HL-60 (cell line): Measurements from ENCODE around the gene TBC1D22A.

Experiments
- GABPA ChIP-seq: IDR thresholded peaks from 2 replicates; pipeline ENCODE4 v1.6.1; 2012; ENCODE audit warnings: low read depth
- POLR2AphosphoS5 ChIP-seq: IDR thresholded peaks from 2 replicates; pipeline ENCODE4 v1.6.1; 2012; ENCODE audit warnings: low read depth
- SPI1 ChIP-seq: IDR thresholded peaks from 2 replicates; pipeline ENCODE4 v1.6.1; 2012; ENCODE audit warnings: low read depth, mild to moderate bottlenecking, borderline replicate concordance
- TF ChIP-seq, protein P1 (sequence below): IDR thresholded peaks from 2 replicates; pipeline ENCODE4 v1.6.1; 2012; ENCODE audit warnings: low read depth; ENCODE audit not compliant: insufficient replicate concordance
- TF ChIP-seq, protein P2 (sequence below): IDR thresholded peaks from one replicate; pipeline ENCODE4 v1.5.1; 2011; ENCODE audit warnings: low read length, control low read depth, inconsistent platforms; ENCODE audit not compliant: insufficient read depth

DNA sequence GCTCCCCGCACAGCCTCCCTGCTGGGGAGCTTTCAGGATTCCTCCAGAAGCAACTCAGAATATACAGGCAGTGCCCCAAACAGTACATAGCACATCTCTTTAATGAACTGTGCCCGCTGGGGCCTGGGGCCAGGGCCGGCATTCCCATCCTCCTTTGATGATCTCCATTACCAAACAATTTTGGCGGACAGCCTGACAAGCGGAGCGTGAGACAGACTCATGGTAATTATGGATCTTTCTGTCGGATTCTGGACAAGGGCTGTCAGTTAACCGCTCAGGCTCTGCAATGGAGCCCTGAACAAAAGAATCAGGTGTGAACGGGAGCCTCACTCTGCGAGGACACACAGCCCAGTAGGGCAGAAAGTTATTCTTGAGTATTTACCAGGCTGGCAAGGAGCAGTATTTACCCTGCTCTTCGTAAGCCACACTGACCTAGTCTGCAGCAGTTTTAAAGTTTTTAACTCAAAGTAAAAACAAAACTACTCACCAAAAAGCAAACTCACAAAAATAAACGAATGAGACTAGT is 174.0 kb downstream of the TBC1D22A start:
- TF ChIP-seq, protein P1, sequence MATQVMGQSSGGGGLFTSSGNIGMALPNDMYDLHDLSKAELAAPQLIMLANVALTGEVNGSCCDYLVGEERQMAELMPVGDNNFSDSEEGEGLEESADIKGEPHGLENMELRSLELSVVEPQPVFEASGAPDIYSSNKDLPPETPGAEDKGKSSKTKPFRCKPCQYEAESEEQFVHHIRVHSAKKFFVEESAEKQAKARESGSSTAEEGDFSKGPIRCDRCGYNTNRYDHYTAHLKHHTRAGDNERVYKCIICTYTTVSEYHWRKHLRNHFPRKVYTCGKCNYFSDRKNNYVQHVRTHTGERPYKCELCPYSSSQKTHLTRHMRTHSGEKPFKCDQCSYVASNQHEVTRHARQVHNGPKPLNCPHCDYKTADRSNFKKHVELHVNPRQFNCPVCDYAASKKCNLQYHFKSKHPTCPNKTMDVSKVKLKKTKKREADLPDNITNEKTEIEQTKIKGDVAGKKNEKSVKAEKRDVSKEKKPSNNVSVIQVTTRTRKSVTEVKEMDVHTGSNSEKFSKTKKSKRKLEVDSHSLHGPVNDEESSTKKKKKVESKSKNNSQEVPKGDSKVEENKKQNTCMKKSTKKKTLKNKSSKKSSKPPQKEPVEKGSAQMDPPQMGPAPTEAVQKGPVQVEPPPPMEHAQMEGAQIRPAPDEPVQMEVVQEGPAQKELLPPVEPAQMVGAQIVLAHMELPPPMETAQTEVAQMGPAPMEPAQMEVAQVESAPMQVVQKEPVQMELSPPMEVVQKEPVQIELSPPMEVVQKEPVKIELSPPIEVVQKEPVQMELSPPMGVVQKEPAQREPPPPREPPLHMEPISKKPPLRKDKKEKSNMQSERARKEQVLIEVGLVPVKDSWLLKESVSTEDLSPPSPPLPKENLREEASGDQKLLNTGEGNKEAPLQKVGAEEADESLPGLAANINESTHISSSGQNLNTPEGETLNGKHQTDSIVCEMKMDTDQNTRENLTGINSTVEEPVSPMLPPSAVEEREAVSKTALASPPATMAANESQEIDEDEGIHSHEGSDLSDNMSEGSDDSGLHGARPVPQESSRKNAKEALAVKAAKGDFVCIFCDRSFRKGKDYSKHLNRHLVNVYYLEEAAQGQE = no peak
- TF ChIP-seq, protein P2, sequence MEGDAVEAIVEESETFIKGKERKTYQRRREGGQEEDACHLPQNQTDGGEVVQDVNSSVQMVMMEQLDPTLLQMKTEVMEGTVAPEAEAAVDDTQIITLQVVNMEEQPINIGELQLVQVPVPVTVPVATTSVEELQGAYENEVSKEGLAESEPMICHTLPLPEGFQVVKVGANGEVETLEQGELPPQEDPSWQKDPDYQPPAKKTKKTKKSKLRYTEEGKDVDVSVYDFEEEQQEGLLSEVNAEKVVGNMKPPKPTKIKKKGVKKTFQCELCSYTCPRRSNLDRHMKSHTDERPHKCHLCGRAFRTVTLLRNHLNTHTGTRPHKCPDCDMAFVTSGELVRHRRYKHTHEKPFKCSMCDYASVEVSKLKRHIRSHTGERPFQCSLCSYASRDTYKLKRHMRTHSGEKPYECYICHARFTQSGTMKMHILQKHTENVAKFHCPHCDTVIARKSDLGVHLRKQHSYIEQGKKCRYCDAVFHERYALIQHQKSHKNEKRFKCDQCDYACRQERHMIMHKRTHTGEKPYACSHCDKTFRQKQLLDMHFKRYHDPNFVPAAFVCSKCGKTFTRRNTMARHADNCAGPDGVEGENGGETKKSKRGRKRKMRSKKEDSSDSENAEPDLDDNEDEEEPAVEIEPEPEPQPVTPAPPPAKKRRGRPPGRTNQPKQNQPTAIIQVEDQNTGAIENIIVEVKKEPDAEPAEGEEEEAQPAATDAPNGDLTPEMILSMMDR = no peak
- TF ChIP-seq POLR2AphosphoS5 (no peak), GABPA (no peak), SPI1 (no peak)
